GM12891 (cell line): ENCODE data around the gene CRADD.
A peak's percentile ranks its signal among the peaks of the same experiment; 100 is the strongest.

ENCODE experiments used
- DNase-seq: peaks from one replicate; pipeline ENCODE4 v3.0.0; 2011; ENCODE audit warnings: low spot score; ENCODE audit not compliant: insufficient read length
- FAIRE-seq: peaks from 2 replicates; lab custom pipeline; 2011; peaks lifted over from hg19 to GRCh38; lab: Jason Lieb, UNC
- PAX5 ChIP-seq: IDR thresholded peaks from 2 replicates; pipeline ENCODE4 v1.6.1; 2011; ENCODE audit warnings: low read length, moderate library complexity, mild to moderate bottlenecking; ENCODE audit not compliant: insufficient read depth, severe bottlenecking
- POLR2A ChIP-seq: IDR thresholded peaks from 2 replicates; pipeline ENCODE4 v1.6.1; 2011; ENCODE audit warnings: low read depth, low read length, control low read depth
- POLR2AphosphoS5 ChIP-seq: IDR thresholded peaks from 2 replicates; pipeline ENCODE4 v1.6.1; 2011; ENCODE audit warnings: low read depth, low read length, control low read depth
- POU2F2 ChIP-seq: IDR thresholded peaks from 2 replicates; pipeline ENCODE4 v1.6.1; 2011; ENCODE audit warnings: low read depth, mild to moderate bottlenecking, control low read depth, low read length, moderate library complexity
- SPI1 ChIP-seq: IDR thresholded peaks from 2 replicates; pipeline ENCODE4 v1.6.1; 2011; ENCODE audit warnings: low read depth, low read length, control low read depth
- TAF1 ChIP-seq: IDR thresholded peaks from 2 replicates; pipeline ENCODE4 v1.6.1; 2011; ENCODE audit warnings: low read depth, low read length, control low read depth

Gene CRADD

GRCh38 chr12:93741659-93742109 is 64.5 kb downstream of the CRADD start:
- DNase-seq: no peak
- TF ChIP-seq TAF1 (no peak), POLR2A (no peak)
- FAIRE-seq: no peak

DNA sequence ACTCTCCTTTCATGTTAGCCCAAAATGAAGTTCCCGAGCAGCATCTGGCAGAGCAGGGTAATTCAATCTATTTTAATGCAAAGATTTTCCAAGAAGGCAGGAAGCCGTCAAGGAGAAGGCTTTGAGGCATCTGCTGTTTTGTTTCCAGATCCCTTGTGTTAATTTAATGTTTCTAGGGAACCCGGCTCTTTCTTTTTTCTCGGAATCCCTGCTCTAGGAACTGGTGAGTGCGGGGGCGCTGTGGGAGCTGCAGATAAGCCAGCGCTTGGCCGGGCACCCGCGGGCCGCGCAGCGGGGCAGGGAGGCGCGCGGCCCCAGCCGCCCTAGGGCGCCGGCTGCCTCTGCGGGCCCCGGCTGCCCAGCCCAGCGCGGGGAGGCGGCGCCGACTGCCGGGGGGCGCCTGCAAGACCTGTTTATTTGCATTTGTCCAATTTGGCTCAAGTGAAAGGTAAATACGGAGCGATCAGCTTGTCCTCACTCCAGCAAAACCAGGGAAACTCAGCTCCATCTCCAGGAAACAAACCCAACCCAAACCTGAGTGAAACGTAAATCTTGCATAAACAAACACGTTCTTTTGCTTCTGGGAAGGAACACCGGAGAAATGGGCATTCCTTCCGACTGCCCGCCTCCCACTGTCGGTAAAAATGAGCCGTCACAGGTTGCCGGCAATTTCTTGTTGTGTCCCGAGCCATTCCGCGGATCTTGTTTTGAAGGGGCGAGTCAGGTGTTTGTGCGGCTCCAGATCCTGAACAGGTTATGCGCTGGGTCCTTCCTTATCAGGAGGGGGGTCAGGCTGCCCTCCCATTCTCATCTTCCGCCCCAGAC is 65.1 kb downstream of the CRADD start:
- FAIRE-seq (no peak), DNase-seq (peak; percentile 61)
- no peak; the same call in 1 of the 2 replicates for TF ChIP-seq POLR2AphosphoS5
- TF ChIP-seq TAF1: no peak
- peak; percentile 61; the same call in 1 of the 2 replicates for TF ChIP-seq POU2F2
- peak; percentile 52; the same call in 1 of the 2 replicates for TF ChIP-seq POLR2A
- no peak for TF ChIP-seq SPI1
- TF ChIP-seq PAX5: no peak

GRCh38 chr12:93743229-93743998 is 66.2 kb downstream of the CRADD start:
- DNase-seq (no peak), FAIRE-seq (no peak)
- TF ChIP-seq POLR2AphosphoS5: no peak
- no peak for TF ChIP-seq PAX5
- no peak for TF ChIP-seq POLR2A
- no peak for TF ChIP-seq TAF1
- TF ChIP-seq SPI1: no peak
- no peak for TF ChIP-seq POU2F2

DNA sequence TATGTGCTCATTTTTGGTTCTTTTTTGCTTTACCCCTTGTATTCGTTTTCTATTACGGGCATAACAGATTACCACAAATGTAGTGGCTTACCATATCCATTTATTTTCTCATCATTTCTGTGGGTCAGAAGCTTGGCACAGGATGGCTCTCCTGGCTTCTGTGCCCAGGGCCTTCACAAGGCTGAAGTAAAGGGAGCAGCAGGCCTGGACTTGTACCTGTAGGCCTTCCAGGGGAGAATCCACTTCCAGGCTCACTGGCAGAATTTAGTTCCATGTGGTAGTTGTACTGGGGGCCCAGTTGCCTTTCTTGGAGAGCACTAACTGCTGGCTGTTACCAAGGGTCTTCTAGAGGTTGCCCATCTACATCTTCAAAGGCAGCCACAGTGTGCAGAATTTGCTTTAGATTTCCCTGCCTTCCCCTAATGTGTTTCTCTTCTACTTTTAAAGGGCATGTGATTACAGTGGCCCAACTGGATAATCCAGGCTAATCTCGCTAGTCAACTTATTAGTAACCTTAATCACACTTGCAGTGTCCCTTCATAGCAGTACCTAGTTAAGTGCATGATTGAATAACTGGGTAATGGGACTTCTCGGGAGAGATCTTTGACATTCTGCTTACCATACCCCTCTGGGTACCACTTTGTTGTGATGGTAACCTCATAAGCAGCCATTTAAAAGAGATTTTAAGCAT is 67.0 kb downstream of the CRADD start:
- no peak for TF ChIP-seq TAF1
- TF ChIP-seq POLR2AphosphoS5: no peak
- TF ChIP-seq POU2F2: no peak
- no peak for TF ChIP-seq POLR2A
- no peak for TF ChIP-seq SPI1
- no peak for TF ChIP-seq PAX5
- DNase-seq (no peak), FAIRE-seq (no peak)

- TF ChIP-seq SPI1: peak; percentile 20; the same call in 1 of the 2 replicates
- no peak for TF ChIP-seq POLR2A
- no peak for TF ChIP-seq POU2F2
- FAIRE-seq (peak; percentile 28), DNase-seq (no peak)
Observed at GRCh38 chr12:93745286-93745685, 68.1 kb downstream of the CRADD start.

DNA sequence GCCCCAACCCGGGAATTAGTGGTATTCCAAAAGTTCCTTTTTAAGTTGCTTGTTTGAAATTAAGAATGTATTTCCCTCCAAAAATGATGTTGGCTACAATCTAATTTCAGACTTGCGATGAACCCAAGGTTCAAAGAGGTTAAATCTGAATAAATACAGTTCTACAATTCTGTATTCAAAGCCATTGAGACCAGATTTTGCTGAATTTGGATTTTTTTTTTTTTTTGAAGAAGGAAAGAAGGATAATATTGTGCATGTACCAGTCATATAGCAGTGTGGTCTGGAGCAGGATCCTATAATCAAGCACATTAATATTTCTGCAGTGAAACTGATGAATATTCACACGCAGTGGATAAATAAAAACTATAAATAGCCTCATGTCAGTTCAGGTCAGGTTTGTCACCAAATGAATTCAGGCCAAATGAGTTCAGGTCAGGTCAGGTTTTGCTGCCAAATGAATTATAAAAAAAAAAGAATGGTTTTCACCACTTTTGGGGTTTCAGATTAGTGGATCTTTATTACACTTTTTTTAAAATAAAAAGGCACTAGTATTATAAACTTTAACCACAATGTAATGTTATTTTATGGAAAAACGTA is 69.5 kb downstream of the CRADD start:
- TF ChIP-seq POLR2A (no peak), POLR2AphosphoS5 (no peak), POU2F2 (no peak), TAF1 (no peak), SPI1 (no peak), PAX5 (no peak)
- no peak for DNase-seq
- no peak for FAIRE-seq

DNA sequence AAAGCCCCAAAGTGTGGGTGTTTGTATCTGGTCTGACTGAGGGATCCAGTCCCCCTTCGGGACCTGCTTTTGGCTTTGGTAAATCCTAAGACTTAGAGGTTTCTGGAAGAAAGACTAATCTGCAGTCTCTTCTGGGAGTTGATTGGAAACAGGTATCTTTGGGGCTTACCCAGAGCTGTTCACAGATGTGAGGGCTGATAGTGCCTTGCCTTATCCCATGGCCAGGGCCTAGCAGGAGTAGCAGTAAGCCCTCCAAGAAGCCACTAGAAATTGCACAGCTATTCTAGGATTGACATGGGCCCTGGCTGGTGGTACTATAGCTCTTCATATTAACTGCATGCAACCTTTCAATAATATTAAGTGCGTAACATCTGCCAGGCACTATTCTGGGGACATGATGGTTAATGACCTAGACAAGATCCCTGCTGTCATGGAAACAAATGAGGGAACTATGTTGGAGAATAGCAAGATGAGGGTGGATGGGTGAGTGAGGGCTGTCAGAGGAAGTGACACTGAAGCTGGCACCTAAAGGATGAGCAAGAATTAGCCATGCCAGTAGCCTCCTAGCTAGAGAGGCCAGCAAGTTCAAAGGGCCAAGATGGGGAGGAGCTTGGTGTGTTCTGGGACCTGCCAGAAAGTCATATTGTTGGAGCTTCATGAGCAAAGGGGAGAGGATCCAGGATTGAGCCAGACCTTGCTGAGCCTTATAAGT is 71.7 kb downstream of the CRADD start:
- no peak for TF ChIP-seq TAF1
- TF ChIP-seq POU2F2: no peak
- TF ChIP-seq SPI1: no peak
- no peak for TF ChIP-seq POLR2AphosphoS5
- no peak for TF ChIP-seq POLR2A
- TF ChIP-seq PAX5: no peak
- DNase-seq (no peak), FAIRE-seq (no peak)

DNA sequence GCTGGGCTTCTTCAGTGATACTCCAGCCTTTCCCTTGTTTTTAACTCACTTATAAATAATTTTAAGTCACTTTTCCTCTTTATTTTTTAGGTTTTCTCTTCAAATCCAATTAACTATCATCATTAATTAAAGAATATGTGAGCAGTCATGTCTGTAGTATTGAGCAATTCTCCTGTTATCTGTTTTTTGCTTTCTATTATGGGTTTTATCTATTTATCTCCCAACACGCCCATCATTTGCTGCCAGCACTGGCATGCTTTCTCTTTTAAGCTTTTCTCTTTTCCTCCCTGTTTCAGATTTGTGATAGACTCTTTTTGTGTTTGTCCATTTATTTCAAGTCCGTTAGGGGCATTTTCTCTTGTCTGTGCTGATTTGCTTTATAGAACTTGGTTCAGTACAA is 72.3 kb downstream of the CRADD start:
- TF ChIP-seq SPI1 (no peak), PAX5 (no peak), POLR2A (no peak), POLR2AphosphoS5 (no peak), POU2F2 (no peak), TAF1 (no peak)
- DNase-seq (no peak), FAIRE-seq (no peak)

DNA sequence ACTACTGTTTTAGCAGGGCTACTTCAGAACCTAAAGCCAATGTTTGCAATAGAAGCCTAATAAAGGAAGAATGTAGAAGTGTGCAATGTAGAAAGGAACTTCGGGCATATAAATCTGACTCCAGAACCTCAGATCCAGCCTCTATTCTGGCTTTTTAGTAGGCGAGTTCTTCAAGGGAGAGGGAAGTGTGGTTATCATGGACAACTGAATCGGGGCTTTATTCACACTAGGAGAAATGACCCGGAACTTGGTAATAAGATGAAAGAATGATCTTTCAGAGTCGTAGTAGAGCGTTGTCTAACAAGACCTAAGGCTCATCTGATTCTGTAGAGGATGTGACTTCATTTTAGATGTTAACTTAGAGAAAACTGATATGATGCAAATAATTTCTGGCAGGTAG is 72.9 kb downstream of the CRADD start:
- FAIRE-seq (no peak), DNase-seq (no peak)
- TF ChIP-seq TAF1: no peak
- no peak for TF ChIP-seq SPI1
- TF ChIP-seq POLR2AphosphoS5: no peak
- TF ChIP-seq POLR2A: no peak
- TF ChIP-seq POU2F2: no peak
- TF ChIP-seq PAX5: no peak
